HPDE6-E6E7 (cell line): ENCODE data around the gene IQCE.
"Not testable (repeated sequence)": the region's sequence is repeated elsewhere in the genome, so short reads cannot be mapped to it uniquely, and the experiment has no call there.

Source experiments
- DNase-seq: peaks from one replicate; pipeline ENCODE4 v3.0.0; 2011; ENCODE audit warnings: missing footprints; ENCODE audit errors: extremely low spot score

Gene IQCE

DNA sequence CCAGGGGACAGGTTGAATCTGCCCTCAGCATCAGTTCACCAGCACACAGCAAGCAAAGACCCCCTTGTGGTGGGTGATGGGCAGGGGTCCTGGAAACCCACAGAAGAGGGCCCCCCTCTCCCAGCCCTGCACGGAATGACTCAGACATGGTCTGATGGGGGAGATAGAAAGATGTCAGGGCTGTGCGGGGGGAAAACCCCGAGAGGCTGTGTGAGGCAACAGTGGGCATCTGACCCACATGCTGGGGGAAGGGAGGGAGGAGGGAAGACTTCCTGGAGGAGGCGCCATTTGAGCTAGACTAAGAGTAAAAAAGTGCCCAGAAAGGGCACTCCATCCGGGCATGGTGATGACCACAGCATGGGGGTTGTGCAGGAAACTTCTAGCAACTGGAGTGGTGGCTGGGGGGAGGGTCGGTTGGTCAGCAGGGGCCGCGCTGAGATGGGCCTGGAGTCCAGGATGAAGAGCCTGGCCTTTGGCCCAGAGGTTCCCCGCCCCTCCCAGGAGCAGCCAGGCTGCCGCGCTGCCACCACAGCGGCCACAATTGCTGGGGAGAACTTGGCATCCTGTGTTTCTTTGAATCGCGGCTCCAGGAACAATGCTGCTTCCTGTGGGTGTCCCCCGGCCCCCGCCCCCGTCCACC, 36.7 kb upstream of the IQCE start:
- DNase-seq: no peak

DNA sequence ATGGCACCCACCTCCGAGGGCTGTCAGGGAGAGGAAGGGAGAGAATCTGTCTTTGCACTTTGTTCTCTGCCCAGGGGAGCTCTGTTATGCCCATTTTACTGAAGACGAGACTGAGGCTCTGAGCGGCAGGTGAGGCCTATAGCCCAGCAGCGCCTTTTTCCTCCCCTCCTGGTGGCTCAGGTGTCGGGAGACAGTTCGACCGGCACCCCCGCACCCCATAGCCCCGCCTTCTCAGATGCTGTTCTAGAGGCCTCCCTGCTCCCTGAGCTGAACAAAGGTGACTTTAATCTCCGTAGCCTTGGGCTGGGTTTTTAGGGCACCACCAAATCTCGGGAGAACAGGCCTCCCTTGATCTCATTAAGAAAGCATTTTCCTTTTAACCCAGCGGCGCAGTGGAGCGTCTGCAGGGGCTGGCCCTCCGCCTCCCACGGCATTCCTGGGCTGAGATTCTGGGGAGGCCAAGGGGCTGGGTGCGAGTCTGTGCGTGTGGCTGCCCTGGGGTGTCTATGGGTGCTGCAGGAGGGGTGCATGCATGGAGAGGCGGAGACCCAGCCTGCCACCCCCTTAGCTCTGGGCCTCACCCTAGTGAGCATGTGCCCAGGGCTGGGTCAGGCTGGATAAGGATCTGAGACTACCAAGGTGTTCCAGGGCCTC, 35.9 kb upstream of the IQCE start:
- peak; percentile 80 for DNase-seq

GRCh38 chr7:2523461-2523936, 35.3 kb upstream of the IQCE start:
- DNase-seq: no peak

DNA sequence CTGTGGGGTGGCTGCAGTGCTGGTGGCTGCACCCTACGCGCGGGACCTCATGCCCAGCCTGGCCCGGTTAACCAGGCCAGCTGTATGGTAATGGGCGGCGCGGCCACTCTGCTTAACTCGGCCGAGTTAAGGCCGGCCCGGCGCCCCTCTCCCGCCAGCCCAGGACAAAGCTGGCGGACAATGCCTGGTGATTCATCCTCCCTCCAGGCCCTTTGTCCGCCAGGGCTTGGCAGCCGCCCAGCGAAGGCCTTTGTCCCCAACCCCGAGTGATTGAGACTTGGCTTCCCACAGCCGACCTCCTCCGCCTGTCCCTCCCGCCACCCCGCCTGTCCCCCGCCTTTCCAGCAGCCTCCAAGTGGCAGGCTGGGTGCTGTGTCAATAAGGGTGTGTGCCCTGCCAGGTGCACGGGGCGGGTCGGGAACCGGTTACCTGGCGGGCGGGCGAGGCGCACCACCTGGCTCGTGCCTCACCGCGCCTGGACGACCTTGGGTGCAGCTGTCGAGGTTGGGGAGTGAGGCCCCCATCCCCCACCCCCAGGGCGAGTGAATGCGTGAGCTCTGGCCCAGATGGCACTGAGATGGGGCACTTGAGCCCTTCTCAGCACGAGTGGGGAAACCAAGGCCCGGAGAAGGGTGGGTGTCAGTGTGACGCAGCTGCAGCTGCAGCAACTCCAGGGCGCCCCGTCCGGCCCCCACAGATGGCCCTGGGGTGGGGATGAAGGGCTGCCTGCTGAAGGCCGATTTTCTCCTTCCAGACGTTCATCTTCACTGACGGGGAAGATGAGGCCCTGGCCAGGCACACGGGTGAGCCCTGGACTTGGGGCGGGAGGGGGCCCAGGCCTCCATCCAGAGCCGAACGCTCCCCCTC, 34.6 kb upstream of the IQCE start:
- DNase-seq: no peak

DNA sequence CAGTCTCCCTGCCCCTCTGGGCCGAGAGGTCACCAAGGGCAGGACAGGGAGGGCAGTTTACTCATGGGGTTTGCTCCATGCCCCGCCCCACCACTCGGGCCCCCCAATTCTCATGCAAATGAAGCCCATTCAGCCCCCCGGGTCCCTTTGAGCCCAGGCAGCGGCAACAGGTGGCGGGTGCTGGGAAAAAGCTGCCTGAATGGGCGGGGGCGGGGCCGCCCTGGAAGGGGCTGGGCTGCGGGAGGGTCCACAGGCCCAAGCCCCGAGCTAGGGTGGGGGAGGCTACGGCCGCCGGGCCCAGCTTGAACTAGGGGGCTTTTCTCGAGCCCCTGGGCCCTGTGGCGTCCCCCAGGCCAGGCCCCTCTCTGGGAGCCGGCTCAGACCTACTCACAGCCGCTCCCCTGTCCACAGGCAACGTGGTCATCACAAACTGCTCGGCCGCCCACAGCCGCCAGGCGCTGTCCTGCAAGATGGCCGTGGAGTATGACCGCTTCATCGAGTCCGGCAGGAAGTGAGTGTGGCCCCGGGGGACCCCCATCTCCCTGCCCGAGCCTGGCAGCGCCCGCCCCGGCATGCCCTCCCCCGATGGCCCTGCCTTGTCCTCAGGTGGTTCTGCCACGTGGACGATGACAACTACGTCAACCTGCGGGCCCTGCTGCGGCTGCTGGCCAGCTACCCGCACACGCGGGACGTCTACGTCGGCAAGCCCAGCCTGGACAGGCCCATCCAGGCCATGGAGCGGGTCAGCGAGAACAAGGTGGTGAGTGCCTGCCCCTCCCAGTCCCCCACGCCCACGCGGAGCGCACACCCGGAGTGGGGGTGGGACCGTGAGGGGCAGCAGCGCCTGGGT, 33.7 kb upstream of the IQCE start:
- no peak for DNase-seq

DNA sequence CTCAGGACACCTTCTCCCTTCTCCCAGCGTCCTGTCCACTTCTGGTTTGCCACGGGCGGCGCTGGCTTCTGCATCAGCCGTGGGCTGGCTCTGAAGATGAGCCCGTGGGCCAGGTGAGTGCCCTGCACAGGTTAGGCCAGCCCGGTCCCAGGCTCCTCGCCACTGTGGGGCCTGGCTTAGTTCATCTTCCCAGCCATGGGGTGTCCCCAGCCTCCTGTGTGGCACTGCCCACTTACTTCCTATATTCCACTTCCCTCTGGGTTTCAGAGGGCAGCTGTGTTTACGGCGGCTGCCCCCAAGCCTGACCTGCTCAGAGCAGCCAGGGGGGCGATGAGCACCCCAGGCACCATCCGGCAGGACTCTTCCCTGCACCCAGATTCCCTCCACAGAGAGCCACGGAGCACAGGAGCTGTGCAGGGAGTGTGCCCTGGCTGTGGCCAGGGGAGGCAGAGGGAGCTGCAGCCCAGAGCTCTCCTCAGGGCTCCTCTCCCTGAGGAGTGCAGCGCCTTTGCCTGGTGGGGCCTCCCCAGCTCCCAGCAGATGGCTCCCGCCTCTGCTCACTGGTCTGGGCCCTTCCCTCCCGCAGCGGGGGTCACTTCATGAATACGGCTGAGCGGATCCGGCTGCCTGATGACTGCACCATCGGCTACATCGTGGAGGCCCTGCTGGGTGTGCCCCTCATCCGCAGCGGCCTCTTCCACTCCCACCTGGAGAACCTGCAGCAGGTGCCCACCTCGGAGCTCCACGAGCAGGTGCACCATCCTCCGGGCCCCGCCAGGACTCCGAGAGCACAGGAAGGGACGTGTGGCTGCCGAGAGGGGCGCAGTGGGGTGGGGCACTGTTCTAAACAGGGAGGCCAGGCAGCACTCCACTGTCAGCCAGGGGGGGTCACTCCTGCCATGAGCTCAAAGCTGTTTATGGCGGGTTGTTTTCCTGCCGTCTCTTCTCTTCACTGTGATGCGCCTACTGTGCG, 32.8 kb upstream of the IQCE start:
- DNase-seq: no peak

DNA sequence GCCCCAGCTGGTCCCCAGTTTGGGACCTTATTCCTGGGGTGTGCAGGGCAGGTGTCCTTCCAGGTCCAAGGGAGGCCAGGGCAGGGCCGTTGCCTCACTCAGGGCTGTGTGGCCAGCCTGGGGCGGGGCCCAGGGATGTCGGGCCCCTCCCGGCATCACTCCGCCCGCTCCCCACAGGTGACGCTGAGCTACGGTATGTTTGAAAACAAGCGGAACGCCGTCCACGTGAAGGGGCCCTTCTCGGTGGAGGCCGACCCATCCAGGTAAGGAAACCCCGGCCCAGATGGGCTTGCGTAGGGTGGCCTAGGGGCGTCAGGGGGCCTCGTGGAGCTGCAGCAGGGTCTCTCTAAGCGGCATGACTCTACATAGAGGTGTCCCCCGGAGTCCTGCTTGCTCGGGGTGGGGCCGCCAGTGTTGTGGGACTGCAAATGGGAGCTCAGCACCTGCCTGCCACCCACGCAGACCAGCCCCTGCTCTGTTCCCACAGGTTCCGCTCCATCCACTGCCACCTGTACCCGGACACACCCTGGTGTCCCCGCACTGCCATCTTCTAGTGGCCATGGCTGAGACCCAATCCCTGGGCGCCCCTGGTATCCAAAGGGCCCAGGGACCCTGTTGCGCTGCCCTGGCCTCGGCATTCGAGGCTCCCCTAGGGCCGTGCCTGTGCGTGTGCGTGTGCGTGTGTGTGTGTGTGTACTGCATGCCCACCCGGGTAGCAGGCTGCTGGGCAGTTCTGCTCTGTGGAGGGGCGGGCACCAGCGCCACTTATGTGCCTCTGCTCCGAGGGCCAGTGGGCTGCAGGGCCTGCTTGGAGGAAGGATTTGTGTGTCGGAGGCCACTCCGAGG, 31.9 kb upstream of the IQCE start:
- DNase-seq: no peak

- peak; percentile 38 for DNase-seq
These were observed 31.0 kb upstream of the IQCE start for GRCh38 chr7:2527505-2528467.

DNA sequence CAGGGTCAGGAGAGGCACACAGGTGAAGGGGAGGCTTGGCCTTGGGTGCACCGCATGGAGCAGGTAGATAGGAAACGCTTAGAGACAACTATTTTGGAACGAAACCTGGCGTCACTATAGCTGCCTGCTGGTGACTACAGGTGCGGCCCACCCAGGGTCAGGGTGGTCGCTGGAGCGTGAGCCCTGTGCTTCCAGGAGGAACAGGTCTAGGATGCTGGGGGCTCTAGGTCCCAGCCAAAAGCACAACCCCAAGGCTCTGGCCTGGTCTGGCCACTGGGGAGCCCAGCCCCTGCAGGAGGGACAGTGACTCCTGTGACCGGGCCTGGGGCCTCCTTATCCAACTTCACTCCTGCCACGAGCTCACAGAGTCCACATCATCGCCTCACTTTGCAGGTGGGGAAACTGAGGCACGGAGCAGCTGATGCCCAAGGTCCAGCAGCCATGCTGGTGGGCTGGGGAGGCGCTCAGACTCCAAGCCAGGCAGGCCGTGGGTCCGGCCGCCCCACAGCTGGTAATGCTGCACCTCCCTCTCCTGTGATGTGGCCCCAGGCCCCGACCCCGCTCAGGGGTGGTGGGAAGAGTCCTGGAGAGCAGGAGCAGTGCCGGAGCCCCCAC, 30.2 kb upstream of the IQCE start:
- no peak for DNase-seq

GRCh38 chr7:2529161-2530070, 29.4 kb upstream of the IQCE start:
- DNase-seq: peak; percentile 53

DNA sequence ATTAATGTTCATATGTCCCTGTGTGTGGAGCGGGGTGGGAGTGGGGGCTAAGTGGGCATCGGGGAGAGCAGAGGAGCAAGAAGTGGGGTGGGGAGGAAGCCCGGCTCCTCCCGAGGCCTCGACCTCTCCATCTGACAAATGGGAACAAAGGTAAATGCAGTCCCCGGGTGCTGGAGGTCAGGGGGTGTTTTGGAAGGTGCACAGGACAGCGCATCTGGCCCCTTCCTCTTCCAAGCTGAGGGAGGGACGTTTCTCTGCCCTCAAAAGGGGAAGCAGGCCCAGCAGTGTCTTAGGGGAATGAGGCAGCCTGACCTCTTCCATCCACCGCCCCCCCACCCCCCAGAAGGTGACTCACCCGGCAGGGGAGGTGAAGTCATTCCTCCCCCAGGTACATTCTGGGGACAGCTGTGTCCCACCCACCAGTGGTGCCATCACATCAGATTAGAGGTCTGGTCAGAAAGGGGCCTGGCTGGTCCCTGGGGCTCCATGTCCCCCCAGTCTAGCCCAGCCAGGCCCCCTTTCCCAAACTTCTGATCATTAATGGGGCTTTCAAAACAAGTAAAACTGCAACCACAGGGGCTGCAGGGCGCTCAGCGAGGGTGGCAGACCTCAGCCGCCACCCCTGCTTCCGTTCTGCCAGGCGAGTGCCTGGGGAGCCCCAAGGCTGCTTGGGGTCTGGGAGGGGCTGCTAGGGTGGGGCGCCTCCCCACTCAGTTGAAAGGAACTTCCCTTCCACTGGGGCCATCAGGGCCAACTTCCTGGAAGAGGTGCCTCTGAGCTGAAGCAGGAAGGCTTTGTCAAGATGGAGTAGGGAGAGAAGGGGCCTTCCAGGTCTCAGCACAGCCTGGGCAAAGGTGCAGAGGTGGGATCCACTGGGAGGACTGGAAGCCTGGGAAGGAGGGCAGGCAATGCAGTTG, 28.4 kb upstream of the IQCE start:
- peak; percentile 42 for DNase-seq

DNA sequence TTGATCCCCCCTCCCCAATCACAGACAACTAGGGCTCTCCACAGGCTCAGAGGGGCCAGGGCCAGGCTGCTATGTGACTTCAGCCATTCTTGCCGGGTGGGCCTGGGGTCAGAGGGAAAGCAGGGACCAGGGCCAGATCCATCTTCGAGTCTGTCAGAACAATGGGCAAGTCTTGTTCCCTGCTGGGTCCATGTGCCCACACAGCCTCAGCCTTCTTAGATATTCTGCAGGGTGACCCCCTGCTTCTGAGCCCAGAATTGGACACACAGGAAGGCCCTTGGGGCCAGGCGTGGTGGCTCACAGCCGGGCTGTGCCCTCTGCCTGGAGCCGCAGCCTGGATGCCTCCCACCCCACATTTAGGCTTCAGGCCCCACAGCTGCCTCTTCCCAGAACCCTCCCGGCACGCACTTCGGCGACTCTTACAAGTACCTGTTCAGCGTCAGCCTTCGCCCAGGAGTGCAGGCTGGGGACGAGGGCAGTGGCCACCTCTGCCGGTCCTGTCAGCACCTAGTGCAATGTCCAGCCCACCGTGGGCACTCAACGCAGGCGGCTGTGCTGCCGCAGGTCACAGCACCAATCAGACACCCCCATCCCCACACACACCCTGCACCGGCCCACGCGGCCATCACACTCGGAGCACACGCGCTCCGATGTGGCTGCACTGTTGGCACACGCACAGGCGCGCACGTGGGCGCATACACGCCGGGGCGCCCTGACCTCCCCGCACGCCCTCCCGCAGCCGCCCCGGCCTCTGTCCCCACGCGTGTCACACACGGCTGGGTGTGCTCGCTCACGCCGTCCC, 27.6 kb upstream of the IQCE start:
- DNase-seq: not testable (repeated sequence)

- not testable (repeated sequence) for DNase-seq
These were observed 27.0 kb upstream of the IQCE start for GRCh38 chr7:2531796-2532110.

DNA sequence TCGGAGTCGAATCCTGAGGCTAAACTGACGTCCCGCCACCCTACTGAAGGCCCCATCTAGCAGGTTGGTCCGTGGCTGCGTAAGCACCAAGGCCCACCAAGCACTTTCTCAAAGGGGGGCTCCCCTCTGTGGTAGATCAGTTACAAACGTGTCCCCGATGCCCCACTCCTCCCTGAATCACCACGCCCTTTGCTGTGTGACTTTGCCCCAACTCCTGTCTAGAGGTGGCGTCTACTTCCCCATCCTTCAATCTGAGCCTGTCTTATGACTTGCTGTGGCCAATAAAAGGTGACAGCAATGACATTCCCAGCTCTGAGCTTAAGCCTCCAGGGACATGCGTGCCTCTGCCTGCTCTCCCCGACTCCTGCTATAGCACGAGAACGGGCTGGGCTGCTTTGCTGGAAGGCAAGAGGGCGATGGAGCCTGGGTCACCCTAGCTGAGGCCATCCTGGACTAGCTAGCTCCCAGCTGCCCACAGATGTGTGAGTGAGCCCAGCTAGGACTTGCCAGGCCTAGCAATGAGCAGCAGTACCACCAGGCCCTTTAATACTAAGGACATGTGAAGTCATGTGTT, 26.5 kb upstream of the IQCE start:
- not testable (repeated sequence) for DNase-seq

GRCh38 chr7:2532816-2533215, 26.0 kb upstream of the IQCE start:
- not testable (repeated sequence) for DNase-seq
